Left colon (tissue), 2 donors: ENCODE results near the gene GRID2. TPM values are rescaled to one million over a fixed set of nuclear protein-coding genes. Genes with fewer than 3 reads are reported as not detected.

Experiments
- ATAC-seq: fragments of 200-7000 bp; cut with Tn5 transposase; one replicate; pipeline ENCODE4 v1.9.1; 2020; ENCODE audit warnings: mild to moderate bottlenecking, moderate library complexity
- DNase-seq, 2 donors: peaks; one replicate each; pipeline ENCODE4 v3.0.0-alpha.2; 2020
- intact Hi-C, 2 donors: fragments of 100-400 bp; cut with DNase I in 1 of 2; cut with micrococcal nuclease in 1 of 2; formaldehyde crosslinking; loops; one replicate each; pipeline versions ENCODE4 v1.11.2 to v1.14.0; 2022; cut with DNase I, micrococcal nuclease
- total RNA-seq, 2 donors: library from RNA; stranded (reverse); fragmentation: NEBNext Ultra II Directional; extraction: Animal tissue kit (Norgen Biotek cat#: 25700); gene quantifications; one replicate each; pipeline ENCODE4 v1.2.1, GENCODE V29; 2021
- donor health status: DM: no; HTN: no; CAD: no.
- donor health status: DM: yes; HTN: yes; CAD: no.

The GRID2 gene
- total RNA-seq, 2 donors from 2014 or later = not detected

- DNase-seq (no peak), ATAC-seq (no peak)
- intact Hi-C loops = no loop called here
Measured at GRCh38 chr4:93103042-93103441, 799.3 kb downstream of the GRID2 start.

DNA sequence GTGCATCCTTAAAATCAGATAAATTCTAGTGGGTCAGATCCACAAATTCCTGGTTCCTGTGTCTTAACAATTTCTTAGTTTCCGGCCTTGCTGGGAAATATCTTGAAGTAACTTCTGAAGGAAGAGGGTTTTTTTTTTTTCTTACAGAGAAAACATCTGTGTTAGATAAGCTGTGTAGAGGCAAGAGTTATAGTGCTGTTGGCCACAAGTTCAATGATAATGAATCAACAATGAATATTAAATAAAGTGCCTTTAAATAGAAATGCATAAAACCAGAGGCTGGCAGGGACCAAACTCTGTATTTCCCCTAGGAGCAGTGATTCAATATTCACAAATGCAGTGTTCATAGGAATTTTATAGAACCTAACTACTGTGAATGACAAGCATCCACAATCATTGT, 812.9 kb downstream of the GRID2 start:
- ATAC-seq = no peak
- intact Hi-C loops = no loop called here
- no peak for DNase-seq

GRCh38 chr4:93127489-93127888, 823.7 kb downstream of the GRID2 start:
- no peak for ATAC-seq
- no peak for DNase-seq
- intact Hi-C loops = no loop called here

- DNase-seq = no peak
- ATAC-seq = no peak
- intact Hi-C loops = no loop called here
Measured at GRCh38 chr4:93132631-93133030, 828.9 kb downstream of the GRID2 start.

- ATAC-seq (no peak), DNase-seq (no peak)
- intact Hi-C loops = no loop called here
Measured at GRCh38 chr4:93139118-93139517, 835.4 kb downstream of the GRID2 start.

DNA sequence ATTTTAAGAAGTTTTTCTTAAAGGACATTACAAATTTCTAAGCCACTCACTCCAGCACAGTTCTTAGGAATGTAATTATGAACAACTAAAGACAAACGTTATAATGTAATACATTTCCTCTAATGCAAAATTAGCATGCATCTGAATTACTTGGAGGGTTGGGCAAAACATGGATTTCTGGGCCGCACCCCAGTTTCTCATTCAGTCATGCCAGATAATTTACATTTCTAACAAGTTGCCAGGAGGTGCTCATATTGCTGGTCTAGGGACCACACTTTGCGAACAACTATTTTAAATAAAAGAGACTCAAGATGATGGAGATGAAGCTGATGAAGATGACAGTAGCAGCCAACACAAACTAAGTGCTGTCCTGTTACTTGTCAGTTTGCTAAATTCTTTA, 840.1 kb downstream of the GRID2 start:
- intact Hi-C loops = no loop called here
- no peak for ATAC-seq
- no peak for DNase-seq

- DNase-seq (no peak), ATAC-seq (no peak)
- intact Hi-C loops = no loop called here
Measured at GRCh38 chr4:93144644-93145043, 840.9 kb downstream of the GRID2 start.

DNA sequence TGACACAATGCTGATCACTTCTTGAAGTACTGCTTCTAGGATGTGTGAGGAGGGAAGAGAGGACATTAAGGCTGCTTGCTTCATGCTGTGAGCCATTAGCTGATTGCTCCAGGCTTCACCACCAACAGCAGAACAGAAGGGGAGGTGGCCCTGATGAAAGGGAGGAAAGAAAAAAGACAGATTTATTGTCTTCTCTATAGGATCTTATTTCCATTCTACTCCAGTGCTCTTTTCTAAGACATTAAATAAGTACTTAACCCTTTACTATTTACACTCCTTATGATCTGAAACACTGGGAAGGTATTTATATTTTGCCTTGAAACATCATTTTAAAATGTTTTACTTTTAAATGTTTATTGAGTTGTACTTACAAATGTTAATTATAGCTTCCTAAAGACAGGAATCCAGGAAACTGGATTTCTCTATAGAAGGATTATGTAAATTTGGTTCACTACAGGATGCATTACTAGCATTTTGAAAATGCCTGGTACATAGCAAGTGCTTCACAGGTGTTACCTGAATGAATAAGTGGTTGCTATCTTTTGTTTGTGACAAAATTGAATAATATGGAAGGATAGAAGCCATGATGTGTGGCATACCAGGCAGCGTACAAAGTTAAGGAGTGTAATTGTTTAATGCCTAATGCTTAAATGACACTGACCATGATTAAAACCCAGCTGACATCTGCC, 843.9 kb downstream of the GRID2 start:
- ATAC-seq (no peak), DNase-seq (no peak)
- intact Hi-C loops = no loop called here

- intact Hi-C loops = no loop called here
- DNase-seq (no peak), ATAC-seq (no peak)
Measured at GRCh38 chr4:93152491-93152890, 848.7 kb downstream of the GRID2 start.

GRCh38 chr4:93157986-93158385, 854.2 kb downstream of the GRID2 start:
- intact Hi-C loops = no loop called here
- no peak for ATAC-seq
- DNase-seq = no peak

DNA sequence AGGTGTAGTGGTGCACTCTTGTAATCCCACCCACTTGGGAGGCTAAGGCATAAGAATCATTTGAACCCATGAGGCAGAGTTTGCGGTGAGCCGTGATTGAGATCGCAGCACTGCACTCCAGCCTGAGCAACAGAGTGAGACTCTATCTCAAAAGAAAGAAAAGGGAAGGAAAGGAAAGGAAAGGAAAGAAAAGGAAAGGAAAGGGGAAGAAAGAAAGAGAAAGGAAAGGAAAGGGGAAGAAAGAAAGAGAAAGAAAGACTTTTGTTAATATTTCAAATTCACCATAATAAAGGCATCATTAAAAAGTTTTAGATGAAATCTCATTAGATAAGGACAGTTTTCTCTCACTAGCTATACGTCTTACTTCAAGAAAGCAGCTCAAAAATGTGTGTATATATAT, 864.3 kb downstream of the GRID2 start:
- DNase-seq (no peak), ATAC-seq (no peak)
- intact Hi-C loops = no loop called here

DNA sequence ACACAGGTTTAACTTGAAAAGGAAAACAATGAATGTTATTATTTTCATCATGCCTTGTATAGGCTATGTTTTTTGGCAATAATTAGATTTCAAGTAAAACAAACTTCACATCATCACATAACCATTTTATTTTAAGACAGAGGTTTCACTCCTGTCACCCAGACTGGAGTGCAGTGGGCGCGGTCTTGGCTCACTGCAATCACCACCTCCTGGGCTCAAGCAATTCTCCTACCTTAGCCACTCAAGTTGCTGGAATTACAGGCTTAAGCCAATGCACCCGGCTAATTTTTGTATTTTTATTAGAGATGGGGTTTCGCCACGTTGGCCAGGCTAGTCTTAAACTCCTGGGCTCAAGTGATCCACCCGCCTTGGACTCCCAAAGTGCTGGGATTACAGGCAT, 866.2 kb downstream of the GRID2 start:
- intact Hi-C loops = no loop called here
- no peak for ATAC-seq
- no peak for DNase-seq

DNA sequence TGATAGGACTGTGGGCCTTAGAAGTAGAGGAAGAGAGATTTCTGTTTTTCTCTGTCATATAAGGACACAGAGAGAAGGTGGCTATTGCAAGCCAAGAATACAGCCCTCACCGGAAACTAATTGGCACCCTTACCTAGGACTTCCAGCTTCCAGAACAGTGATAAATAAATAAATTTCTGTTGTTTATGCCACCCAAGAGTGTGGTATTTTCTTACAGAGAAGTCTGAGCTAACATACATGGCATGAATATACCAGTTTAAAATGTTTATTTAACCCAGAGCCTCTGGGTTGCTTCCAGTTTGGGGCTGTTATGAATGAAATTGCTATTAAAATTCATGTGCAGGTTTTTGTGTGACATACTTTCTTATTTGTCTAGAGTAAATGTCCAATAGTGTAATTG, 870.8 kb downstream of the GRID2 start:
- ATAC-seq = no peak
- intact Hi-C loops = no loop called here
- no peak for DNase-seq

DNA sequence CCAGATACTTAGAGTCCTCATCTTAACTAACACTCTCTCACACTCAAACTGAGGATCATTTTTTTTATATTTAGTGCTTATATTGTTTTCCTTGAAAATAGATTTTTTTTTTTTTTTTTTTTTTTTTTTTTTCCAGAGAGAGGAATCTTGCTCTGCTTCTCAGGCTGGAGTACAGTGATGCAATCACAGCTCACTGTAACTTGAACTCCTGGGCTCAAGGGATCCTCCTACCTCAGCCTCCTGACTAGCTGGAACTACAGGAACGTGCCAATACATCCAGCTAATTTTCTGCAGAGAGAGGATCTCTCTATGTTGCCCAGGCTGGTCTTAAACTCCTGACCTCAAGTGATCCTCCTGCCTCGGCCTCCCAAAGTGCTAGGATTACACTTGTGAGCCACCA, 874.5 kb downstream of the GRID2 start:
- DNase-seq (no peak), ATAC-seq (no peak)
- intact Hi-C loops = no loop called here

DNA sequence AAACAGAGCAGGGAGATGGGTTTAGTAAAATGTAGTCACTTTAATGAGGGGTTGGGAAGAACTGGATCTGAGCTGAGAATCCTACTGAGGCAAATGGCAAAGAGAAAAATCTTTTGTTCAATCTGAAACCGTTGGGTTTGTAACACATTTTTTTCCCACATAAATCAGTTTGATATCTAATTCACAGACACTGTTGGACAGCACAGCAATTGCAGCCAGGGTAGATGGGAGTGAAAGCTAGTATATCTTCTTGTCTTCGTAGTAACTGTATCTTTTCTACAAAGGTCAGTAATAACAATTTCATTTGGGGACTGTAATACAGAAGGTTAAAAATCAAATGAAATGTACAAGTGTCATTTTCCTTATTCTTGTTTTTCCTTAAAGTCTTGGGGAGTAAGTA, 875.3 kb downstream of the GRID2 start:
- DNase-seq (no peak), ATAC-seq (no peak)
- intact Hi-C loops = no loop called here

GRCh38 chr4:93182722-93183121, 879.0 kb downstream of the GRID2 start:
- ATAC-seq (no peak), DNase-seq (no peak)
- intact Hi-C loops = no loop called here

DNA sequence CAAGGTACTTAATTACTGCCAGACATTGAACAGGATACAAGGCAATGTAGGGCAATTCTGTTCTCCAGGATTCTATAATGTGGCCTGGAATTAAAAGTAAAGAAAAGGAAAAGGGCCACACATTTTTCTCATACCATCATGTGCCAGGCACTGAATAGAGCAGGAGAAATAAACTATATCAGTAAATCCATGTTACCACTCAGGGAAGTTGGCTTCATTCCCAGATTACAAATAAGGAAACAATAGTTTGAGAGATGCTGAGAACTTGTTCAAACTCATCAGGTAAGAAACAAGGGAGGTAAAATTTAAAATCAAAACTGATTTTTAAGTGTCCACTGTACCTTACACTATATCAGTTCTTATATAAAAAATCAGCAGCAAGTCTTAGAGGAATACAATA, 879.8 kb downstream of the GRID2 start:
- no peak for DNase-seq
- ATAC-seq = peak; percentile 67
- intact Hi-C loops = no loop called here

GRCh38 chr4:93184053-93184452, 880.3 kb downstream of the GRID2 start:
- DNase-seq = no peak
- peak; percentile 37 for ATAC-seq
- intact Hi-C loops = no loop called here

DNA sequence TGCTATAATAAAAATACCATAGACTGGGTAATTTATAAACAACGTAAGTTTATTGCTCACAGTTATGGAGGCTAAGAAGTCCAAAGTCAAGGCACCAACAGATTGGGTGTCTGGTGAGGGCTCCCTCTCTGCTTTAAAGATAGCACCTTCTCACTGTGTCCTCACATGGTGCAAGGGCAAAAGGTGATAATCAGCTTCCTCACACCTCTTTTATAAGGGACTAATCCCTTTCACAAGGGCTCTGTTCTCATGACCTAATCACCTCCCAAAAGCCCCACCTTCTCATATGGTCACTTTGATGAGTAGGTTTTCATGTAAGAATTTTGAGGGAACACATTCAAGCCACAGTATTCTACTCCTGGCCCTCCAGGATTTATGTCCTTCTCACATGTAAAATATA, 883.1 kb downstream of the GRID2 start:
- intact Hi-C loops = no loop called here
- no peak for ATAC-seq
- no peak for DNase-seq

DNA sequence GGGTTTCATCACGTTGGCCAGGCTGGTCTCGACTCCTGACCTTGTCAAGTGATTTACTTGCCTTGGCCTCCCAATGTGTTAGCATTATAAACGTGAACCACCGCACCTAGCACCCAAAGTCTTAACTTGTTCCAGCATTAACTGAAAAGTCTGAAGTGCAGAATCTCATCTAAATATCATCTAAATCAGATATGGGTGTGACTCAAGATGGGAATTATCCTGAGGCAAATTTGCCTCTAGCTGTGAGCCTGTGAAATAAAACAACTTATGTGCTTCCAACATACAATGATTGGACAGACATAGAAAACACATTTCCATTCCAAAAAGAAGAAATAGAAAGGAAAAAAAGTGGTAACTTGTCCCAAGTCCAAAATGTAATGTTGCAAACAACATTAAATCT, 883.7 kb downstream of the GRID2 start:
- intact Hi-C loops = no loop called here
- ATAC-seq (no peak), DNase-seq (no peak)

- intact Hi-C loops = no loop called here
- ATAC-seq (no peak), DNase-seq (no peak)
Measured at GRCh38 chr4:93187892-93188291, 884.1 kb downstream of the GRID2 start.

GRCh38 chr4:93199492-93199891, 895.7 kb downstream of the GRID2 start:
- intact Hi-C loops = no loop called here
- ATAC-seq (peak; percentile 42), DNase-seq (no peak)
